Activated CD4-positive, alpha-beta T cell treated with anti-CD3 and anti-CD28 coated beads for 48 hours (primary cell): ENCODE results near the gene RC3H2.

Source experiments
- DNase-seq: peaks from one replicate; pipeline ENCODE4 v3.0.0-alpha.2; 2020

RC3H2 gene

DNA sequence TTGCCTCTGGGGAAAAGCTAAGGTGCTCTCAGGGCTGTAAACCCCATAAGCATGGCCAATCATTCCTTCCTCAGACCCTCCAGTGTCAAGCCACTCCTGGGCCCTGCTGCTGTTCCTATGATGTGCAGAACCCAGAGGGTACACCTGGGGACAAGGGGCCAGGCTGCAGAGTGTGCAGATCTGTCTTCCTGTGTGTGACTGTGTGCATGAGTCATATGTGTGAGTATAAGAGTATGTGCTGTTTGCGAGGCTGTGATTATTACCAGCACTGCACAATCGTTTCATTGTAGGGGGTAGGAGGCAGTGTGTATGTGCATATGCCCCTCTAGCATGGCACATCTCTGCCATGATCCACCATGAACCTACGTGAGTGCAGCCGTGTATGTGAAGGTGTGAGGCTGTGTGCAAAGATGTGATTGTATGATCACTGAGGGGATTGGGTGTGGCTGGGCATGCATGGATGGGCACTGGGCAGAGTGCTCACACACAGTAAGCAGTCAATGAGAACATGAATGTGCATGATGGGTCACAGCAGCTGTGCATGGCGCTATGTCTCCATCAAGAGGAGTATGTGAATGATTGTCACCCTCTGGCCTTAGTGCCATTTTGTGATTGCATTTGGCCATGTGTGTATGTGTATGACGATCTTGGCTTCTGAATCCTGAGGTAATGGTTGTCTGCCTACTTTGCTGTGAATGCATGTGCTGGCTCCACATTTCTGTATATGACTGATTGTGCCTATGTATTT is 107.7 kb downstream of the RC3H2 start:
- DNase-seq, result no peak
